GM12878 (cell line): ENCODE measurements around the gene CCER1.

Source experiments
- ATF3 ChIP-seq: IDR thresholded peaks from 2 replicates; pipeline ENCODE4 v1.6.1; 2011; ENCODE audit warnings: low read depth, mild to moderate bottlenecking, low read length, moderate library complexity, borderline replicate concordance; ENCODE audit errors: extremely low read depth
- CBFB ChIP-seq: IDR thresholded peaks from 2 replicates; pipeline ENCODE4 v1.6.1; 2016; ENCODE audit warnings: antibody characterized with exemption, low read depth
- MXI1 ChIP-seq: fragments of 150-350 bp; IDR thresholded peaks from 2 replicates; pipeline ENCODE4 v1.6.1; 2011; ENCODE audit warnings: low read depth, mild to moderate bottlenecking, inconsistent platforms, low read length, improper control_type of control experiment
- POLR2A ChIP-seq: IDR thresholded peaks from 2 replicates; pipeline ENCODE4 v1.6.1; 2011; ENCODE audit warnings: low read depth, mild to moderate bottlenecking, low read length
- POLR2AphosphoS5 ChIP-seq: IDR thresholded peaks from 2 replicates; pipeline ENCODE4 v1.6.1; 2011; ENCODE audit warnings: mild to moderate bottlenecking, low read length, inconsistent platforms
- SIN3A ChIP-seq: IDR thresholded peaks from 2 replicates; pipeline ENCODE4 v1.6.1; 2012; ENCODE audit warnings: low read depth, low read length, improper control_type of control experiment
- SP1 ChIP-seq: IDR thresholded peaks from one replicate; pipeline ENCODE4 v1.6.1; 2011; ENCODE audit warnings: low read depth, low read length
- SUZ12 ChIP-seq: fragments of 200-600 bp; sonication (generic); IDR thresholded peaks from one replicate; pipeline ENCODE4 v1.6.1; 2018; ENCODE audit warnings: antibody characterized with exemption, mild to moderate bottlenecking; ENCODE audit not compliant: unreplicated experiment
- YY1 ChIP-seq: IDR thresholded peaks from 2 replicates; pipeline ENCODE4 v1.6.1; 2011; ENCODE audit warnings: low read depth, mild to moderate bottlenecking, low read length

GRCh38 chr12:90916516-90916915, 38.5 kb downstream of the CCER1 start:
- TF ChIP-seq POLR2AphosphoS5 (no peak), SIN3A (no peak), CBFB (no peak), ATF3 (no peak), SUZ12 (no peak), SP1 (no peak), MXI1 (no peak), YY1 (no peak), POLR2A (no peak)
